ENCODE data around the gene CP. TPM values are rescaled to one million over a fixed set of nuclear protein-coding genes. Genes with fewer than 3 reads are reported as not detected.

The CP gene
- total RNA-seq, 2 experiments from 2014 or later, result not detected

GRCh38 chr3:149177122-149177521, 44.5 kb downstream of the CP start:
- no peak for DNase-seq
- no peak overlapping the region for H3K27ac Mint-ChIP-seq
- no peaks in the 10 kb centered on the region for H3K27me3 Mint-ChIP-seq
- no peaks in the 10 kb centered on the region for H3K9me3 Mint-ChIP-seq (ENCODE audit: low read depth)
- CTCF ChIA-PET, result no interaction called here
- no peak overlapping the region for H3K4me3 Mint-ChIP-seq
- ATAC-seq, result no peak
- peaks cover 20% of the 10 kb centered on the region for H3K36me3 Mint-ChIP-seq (ENCODE audit: low read depth)
- H3K4me1 Mint-ChIP-seq, result peaks cover 7% of the 10 kb centered on the region
- intact Hi-C loops (cut with DNase I, micrococcal nuclease), result no loop called here
- POLR2A ChIA-PET, result no interaction called here

- Mint-ChIP-seq H3K36me3 (ENCODE audit: low read depth) (peaks cover 32% of the 10 kb centered on the region), H3K4me3 (no peak overlapping the region), H3K27ac (no peak overlapping the region), H3K9me3 (ENCODE audit: low read depth) (no peaks in the 10 kb centered on the region), H3K27me3 (no peaks in the 10 kb centered on the region), H3K4me1 (peaks cover 7% of the 10 kb centered on the region)
- intact Hi-C loops (cut with DNase I, micrococcal nuclease), result no loop called here
- ChIA-PET POLR2A (no interaction called here), CTCF (no interaction called here)
- DNase-seq (peak; percentile 32), ATAC-seq (peak; percentile 91)
Observed at GRCh38 chr3:149174901-149175300, 46.7 kb downstream of the CP start.

GRCh38 chr3:149170672-149171071, 51.0 kb downstream of the CP start:
- Mint-ChIP-seq H3K27me3 (no peaks in the 10 kb centered on the region), H3K27ac (no peak overlapping the region), H3K9me3 (ENCODE audit: low read depth) (no peaks in the 10 kb centered on the region), H3K4me3 (no peak overlapping the region), H3K36me3 (ENCODE audit: low read depth) (peaks cover 41% of the 10 kb centered on the region), H3K4me1 (peaks cover 7% of the 10 kb centered on the region)
- ChIA-PET POLR2A (no interaction called here), CTCF (no interaction called here)
- DNase-seq (no peak), ATAC-seq (no peak)
- intact Hi-C loops (cut with DNase I, micrococcal nuclease), result no loop called here

GRCh38 chr3:149167898-149168297, 53.7 kb downstream of the CP start:
- ChIA-PET CTCF (no interaction called here), POLR2A (no interaction called here)
- Mint-ChIP-seq H3K4me1 (no peaks in the 10 kb centered on the region), H3K27me3 (no peaks in the 10 kb centered on the region), H3K4me3 (no peak overlapping the region), H3K36me3 (ENCODE audit: low read depth) (peaks cover 45% of the 10 kb centered on the region), H3K27ac (no peak overlapping the region), H3K9me3 (ENCODE audit: low read depth) (no peaks in the 10 kb centered on the region)
- intact Hi-C loops (cut with DNase I, micrococcal nuclease), result loop anchor here in 1 of 2 experiments (2.0 kb wide), 1 partner anchor 17 kb away; no protein-coding TSS in a partner anchor
- ATAC-seq (no peak), DNase-seq (no peak)

- Mint-ChIP-seq H3K27me3 (no peaks in the 10 kb centered on the region), H3K36me3 (ENCODE audit: low read depth) (peaks cover 37% of the 10 kb centered on the region), H3K4me1 (no peaks in the 10 kb centered on the region), H3K27ac (no peak overlapping the region), H3K9me3 (ENCODE audit: low read depth) (no peaks in the 10 kb centered on the region), H3K4me3 (no peak overlapping the region)
- ATAC-seq (no peak), DNase-seq (no peak)
- intact Hi-C loops (cut with DNase I, micrococcal nuclease), result no loop called here
- CTCF ChIA-PET, result interaction anchor here (0.6 to 0.9 kb wide), 2 partner anchors 134 to 165 kb away, joined by 3 read pairs; no protein-coding TSS in a partner anchor
- POLR2A ChIA-PET, result no interaction called here
Observed at GRCh38 chr3:149163066-149163465, 58.6 kb downstream of the CP start.

GRCh38 chr3:149162007-149162406, 59.6 kb downstream of the CP start:
- no peaks in the 10 kb centered on the region for H3K27me3 Mint-ChIP-seq
- CTCF ChIA-PET, result no interaction called here
- no peak overlapping the region for H3K4me3 Mint-ChIP-seq
- no peaks in the 10 kb centered on the region for H3K4me1 Mint-ChIP-seq
- no peaks in the 10 kb centered on the region for H3K9me3 Mint-ChIP-seq (ENCODE audit: low read depth)
- no peak overlapping the region for H3K27ac Mint-ChIP-seq
- peaks cover 32% of the 10 kb centered on the region for H3K36me3 Mint-ChIP-seq (ENCODE audit: low read depth)
- intact Hi-C loops (cut with DNase I, micrococcal nuclease), result no loop called here
- no peak for DNase-seq
- ATAC-seq, result no peak
- POLR2A ChIA-PET, result no interaction called here

- no peak for ATAC-seq
- H3K36me3 Mint-ChIP-seq (ENCODE audit: low read depth), result peaks cover 31% of the 10 kb centered on the region
- no peak overlapping the region for H3K27ac Mint-ChIP-seq
- no peak for DNase-seq
- no peaks in the 10 kb centered on the region for H3K27me3 Mint-ChIP-seq
- H3K9me3 Mint-ChIP-seq (ENCODE audit: low read depth), result no peaks in the 10 kb centered on the region
- no peaks in the 10 kb centered on the region for H3K4me1 Mint-ChIP-seq
- intact Hi-C loops (cut with DNase I, micrococcal nuclease), result no loop called here
- CTCF ChIA-PET, result interaction anchor here (1.0 to 1.6 kb wide), 2 partner anchors 14 to 29 kb away, joined by 3 read pairs; no protein-coding TSS in a partner anchor
- H3K4me3 Mint-ChIP-seq, result no peak overlapping the region
- POLR2A ChIA-PET, result no interaction called here
Observed at GRCh38 chr3:149160754-149161300, 60.8 kb downstream of the CP start.

- H3K27ac Mint-ChIP-seq, result no peak overlapping the region
- no peaks in the 10 kb centered on the region for H3K9me3 Mint-ChIP-seq (ENCODE audit: low read depth)
- H3K4me1 Mint-ChIP-seq, result peaks cover 8% of the 10 kb centered on the region
- POLR2A ChIA-PET, result no interaction called here
- CTCF ChIA-PET, result no interaction called here
- H3K36me3 Mint-ChIP-seq (ENCODE audit: low read depth), result peaks cover 9% of the 10 kb centered on the region
- intact Hi-C loops (cut with DNase I, micrococcal nuclease), result no loop called here
- DNase-seq, result no peak
- H3K27me3 Mint-ChIP-seq, result no peaks in the 10 kb centered on the region
- no peak for ATAC-seq
- H3K4me3 Mint-ChIP-seq, result no peak overlapping the region
Observed at GRCh38 chr3:149153402-149153801, 68.2 kb downstream of the CP start.

GRCh38 chr3:149152420-149152819, 69.2 kb downstream of the CP start:
- ChIA-PET POLR2A (no interaction called here), CTCF (no interaction called here)
- intact Hi-C loops (cut with DNase I, micrococcal nuclease), result no loop called here
- no peak overlapping the region for H3K27ac Mint-ChIP-seq
- no peaks in the 10 kb centered on the region for H3K9me3 Mint-ChIP-seq (ENCODE audit: low read depth)
- DNase-seq (peak; percentile 40), ATAC-seq (peak; percentile 89)
- H3K27me3 Mint-ChIP-seq, result no peaks in the 10 kb centered on the region
- H3K4me1 Mint-ChIP-seq, result peaks cover 8% of the 10 kb centered on the region
- H3K36me3 Mint-ChIP-seq (ENCODE audit: low read depth), result peaks cover 9% of the 10 kb centered on the region
- no peak overlapping the region for H3K4me3 Mint-ChIP-seq

- no peaks in the 10 kb centered on the region for H3K9me3 Mint-ChIP-seq (ENCODE audit: low read depth)
- no peak for DNase-seq
- CTCF ChIA-PET, result no interaction called here
- POLR2A ChIA-PET, result no interaction called here
- no peak overlapping the region for H3K4me3 Mint-ChIP-seq
- no peaks in the 10 kb centered on the region for H3K27me3 Mint-ChIP-seq
- intact Hi-C loops (cut with DNase I, micrococcal nuclease), result loop anchor here in 1 of 2 experiments (2.0 kb wide), 1 partner anchor 15 kb away; no protein-coding TSS in a partner anchor
- no peak overlapping the region for H3K27ac Mint-ChIP-seq
- H3K4me1 Mint-ChIP-seq, result peaks cover 8% of the 10 kb centered on the region
- ATAC-seq, result no peak
- peaks cover 9% of the 10 kb centered on the region for H3K36me3 Mint-ChIP-seq (ENCODE audit: low read depth)
Observed at GRCh38 chr3:149151843-149152242, 69.8 kb downstream of the CP start.

- Mint-ChIP-seq H3K27ac (no peak overlapping the region), H3K36me3 (ENCODE audit: low read depth) (peaks cover 10% of the 10 kb centered on the region), H3K4me3 (no peak overlapping the region), H3K9me3 (ENCODE audit: low read depth) (no peaks in the 10 kb centered on the region), H3K4me1 (peaks cover 10% of the 10 kb centered on the region), H3K27me3 (no peaks in the 10 kb centered on the region)
- POLR2A ChIA-PET, result interaction anchor here (0.6 kb wide), 1 partner anchor 16 kb away, joined by 3 read pairs; no protein-coding TSS in a partner anchor
- intact Hi-C loops (cut with DNase I, micrococcal nuclease), result loop anchor here in 1 of 2 experiments (2.0 kb wide), 1 partner anchor 16 kb away; no protein-coding TSS in a partner anchor
- DNase-seq, result no peak
- ATAC-seq, result no peak
- CTCF ChIA-PET, result no interaction called here
Observed at GRCh38 chr3:149150436-149150835, 71.2 kb downstream of the CP start.

GRCh38 chr3:149145974-149146373, 75.7 kb downstream of the CP start:
- DNase-seq, result no peak
- ChIA-PET CTCF (interaction anchor here (1.5 kb wide), 1 partner anchor 15 kb away, joined by 3 read pairs; no protein-coding TSS in a partner anchor), POLR2A (no interaction called here)
- Mint-ChIP-seq H3K4me3 (no peak overlapping the region), H3K27ac (no peak overlapping the region), H3K4me1 (peaks cover 9% of the 10 kb centered on the region), H3K36me3 (ENCODE audit: low read depth) (peaks cover 17% of the 10 kb centered on the region), H3K9me3 (ENCODE audit: low read depth) (no peaks in the 10 kb centered on the region), H3K27me3 (no peaks in the 10 kb centered on the region)
- intact Hi-C loops (cut with DNase I, micrococcal nuclease), result no loop called here
- no peak for ATAC-seq

Measured in activated CD4-positive, alpha-beta T cell treated with anti-CD3 and anti-CD28 coated beads for 36 hours (primary cell).